GM19025 (cell line): Measurements from ENCODE around the gene UBE2D4.

Experiments
- ATAC-seq: cut with Tn5 transposase; IDR thresholded peaks from one replicate; pipeline ENCODE4 v1.9.1; 2021; ENCODE audit warnings: mild to moderate bottlenecking, low read depth, moderate library complexity; ENCODE audit not compliant: unreplicated experiment

Gene UBE2D4

GRCh38 chr7:43906331-43907010 lies 19.8 kb upstream of the UBE2D4 start, which contains the start of gene URGCP:
URGCP (minus strand) TSS chr7:43906596; CDS start chr7:43906575, 21 bp downstream.
- peak; percentile 78 for ATAC-seq

DNA sequence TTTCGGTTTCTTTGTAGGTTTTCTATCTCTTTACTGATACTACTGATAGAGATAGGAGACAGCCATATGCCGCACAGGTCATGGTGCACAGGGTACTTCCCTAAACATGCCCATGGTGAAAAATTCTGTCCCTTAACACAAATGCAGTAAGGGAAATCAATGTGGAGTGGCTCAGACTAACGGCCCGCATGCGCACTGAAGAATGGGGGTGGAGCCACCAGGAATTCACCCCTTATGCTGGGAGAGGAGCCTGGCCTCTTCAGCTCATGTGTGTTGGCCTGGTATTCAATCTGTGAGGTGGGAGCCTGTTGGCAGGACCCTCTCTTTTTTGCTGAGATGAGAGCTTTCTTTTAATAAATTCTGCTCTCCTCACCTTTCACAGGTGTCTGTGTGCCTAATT lies 11.4 kb upstream of the UBE2D4 start:
- ATAC-seq, result no peak

DNA sequence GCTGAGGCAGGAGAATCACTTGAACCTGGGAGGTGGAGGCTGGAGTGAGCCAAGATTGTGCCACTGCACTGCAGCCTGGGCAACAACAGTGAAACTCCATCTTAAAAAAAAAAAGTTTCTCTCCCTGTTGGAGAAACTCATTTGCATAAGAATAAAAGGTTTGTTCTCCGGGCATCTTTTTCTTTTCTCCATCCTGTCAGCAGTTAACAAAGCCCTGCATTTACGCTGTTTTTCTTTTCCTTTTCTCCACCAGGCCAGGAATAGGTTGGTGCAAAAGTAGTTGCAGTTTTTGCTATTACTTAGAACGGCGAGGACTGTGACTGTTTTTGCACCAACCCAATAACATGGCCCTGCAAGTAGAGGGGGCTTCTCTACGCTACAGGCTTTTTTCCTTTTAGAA lies 10.3 kb upstream of the UBE2D4 start:
- ATAC-seq, result no peak

- ATAC-seq, result no peak
Measured at GRCh38 chr7:43921423-43921822, 4.8 kb upstream of the UBE2D4 start.

DNA sequence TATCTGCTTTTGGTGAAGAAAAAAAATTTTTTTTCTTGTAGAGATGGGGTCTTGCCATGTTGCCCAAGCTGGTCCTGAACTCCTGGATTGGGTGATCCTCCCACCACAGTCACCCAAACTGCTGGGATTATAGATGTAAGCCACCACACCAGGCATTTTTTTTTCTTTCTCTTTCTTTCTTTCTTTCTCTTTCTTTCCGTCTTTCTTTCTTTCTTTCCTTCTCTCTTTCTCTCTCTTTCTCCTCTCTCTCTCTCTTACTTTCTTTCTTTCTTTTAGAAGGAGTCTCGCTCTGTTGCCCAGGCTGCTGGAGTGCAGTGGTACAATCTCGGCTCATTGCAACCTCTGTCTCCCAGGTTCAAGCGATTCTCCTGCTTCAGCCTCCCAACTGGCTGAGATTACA lies 3.5 kb upstream of the UBE2D4 start:
- ATAC-seq, result no peak

- no peak for ATAC-seq
Measured at GRCh38 chr7:43926798-43927123, 525 bp downstream of the UBE2D4 start.

- no peak for ATAC-seq
Measured at GRCh38 chr7:43927810-43928209, 1.6 kb downstream of the UBE2D4 start.

- no peak for ATAC-seq
Measured at GRCh38 chr7:43929529-43930457, 3.6 kb downstream of the UBE2D4 start.

- ATAC-seq, result no peak
Measured at GRCh38 chr7:43931346-43931745, 5.1 kb downstream of the UBE2D4 start.

DNA sequence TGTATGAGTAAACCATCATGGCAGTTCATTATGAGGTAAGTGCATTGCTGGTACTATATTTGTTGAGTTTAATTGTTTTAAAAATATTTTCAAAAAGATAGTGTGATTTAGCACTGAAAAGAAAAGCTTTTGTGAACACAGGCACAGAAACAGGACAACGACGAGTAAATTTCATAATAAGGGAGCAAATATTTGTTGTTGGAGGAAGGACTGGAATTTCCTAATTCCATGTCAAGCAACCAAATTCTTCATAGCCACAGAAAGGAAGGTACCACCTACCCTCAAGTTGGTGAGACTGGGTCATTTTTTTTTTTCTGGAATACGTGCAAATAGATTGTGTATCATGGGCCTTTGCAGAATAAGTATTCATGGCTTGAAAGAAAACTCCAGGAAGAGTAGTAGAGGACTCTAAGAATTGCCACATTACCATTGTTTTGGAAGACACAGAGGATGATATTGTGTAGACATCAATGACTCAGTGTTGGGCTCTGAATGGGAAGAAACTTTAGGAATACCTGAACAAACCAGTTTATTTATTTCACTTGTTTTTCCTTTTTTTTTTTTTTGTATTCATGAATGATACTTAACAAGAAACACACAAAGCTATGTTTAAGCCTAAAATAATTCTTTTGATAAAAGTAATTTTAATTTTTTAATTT lies 7.8 kb downstream of the UBE2D4 start:
- no peak for ATAC-seq

DNA sequence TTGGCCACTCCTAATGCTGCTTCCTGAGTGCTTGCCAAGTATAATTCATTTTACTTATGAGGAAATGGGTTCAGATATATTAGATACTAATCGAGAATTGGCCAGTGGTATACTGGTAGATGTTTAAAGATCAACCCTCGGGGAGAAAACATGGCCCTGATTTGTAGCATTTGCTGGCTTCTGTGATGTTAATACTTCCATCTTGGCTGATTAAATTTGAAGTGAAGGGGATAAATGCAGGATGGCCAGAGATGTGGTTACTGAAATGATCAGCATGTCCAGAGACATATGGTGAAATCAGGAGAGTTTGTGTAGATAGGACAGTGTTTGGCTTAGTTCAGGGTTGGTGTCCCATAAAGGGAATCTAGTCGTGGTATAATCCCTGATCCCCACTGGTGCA lies 11.2 kb downstream of the UBE2D4 start:
- ATAC-seq, result no peak

- ATAC-seq, result no peak
Measured at GRCh38 chr7:43938892-43939482, 12.8 kb downstream of the UBE2D4 start.

DNA sequence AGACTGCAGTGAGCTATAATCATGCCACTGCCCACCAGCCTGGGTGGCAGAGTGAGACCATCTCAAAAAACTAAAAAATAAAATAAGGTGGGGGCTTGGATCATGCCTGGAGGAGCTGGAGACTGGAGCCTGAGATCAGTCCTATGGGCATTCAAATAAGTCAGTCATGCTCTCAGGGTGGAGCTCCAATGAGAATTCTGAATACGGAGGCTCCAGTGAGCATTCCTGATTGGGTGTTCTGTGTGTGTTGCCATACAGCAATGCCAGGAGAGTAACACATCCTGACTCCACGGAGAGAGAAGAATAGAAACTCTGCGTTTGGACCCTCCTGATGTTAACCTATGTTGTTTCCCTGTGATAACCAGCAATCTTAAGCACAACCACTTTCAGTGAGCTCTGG lies 16.0 kb downstream of the UBE2D4 start:
- no peak for ATAC-seq

DNA sequence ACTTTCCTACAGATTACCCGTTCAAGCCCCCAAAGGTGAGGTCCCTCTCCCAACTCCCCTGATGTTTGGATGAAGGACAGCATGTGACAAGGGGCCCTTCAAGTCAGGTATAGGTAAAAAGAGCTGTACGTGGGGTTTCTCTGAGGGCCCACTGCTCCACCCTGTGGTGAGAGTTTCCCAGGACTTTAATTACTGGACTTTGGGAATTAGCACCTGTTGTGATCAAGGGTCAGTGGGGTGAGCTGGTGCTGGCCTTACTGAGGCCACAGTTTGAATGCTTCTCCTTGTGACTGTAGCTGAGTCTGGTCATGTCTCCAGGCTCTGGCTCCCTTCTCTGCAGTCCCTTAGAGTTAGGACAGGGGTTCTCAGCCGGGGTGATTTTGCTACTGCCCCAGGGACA lies 16.8 kb downstream of the UBE2D4 start:
- ATAC-seq, result no peak

- ATAC-seq, result no peak
Measured at GRCh38 chr7:43943417-43944187, 17.4 kb downstream of the UBE2D4 start.

DNA sequence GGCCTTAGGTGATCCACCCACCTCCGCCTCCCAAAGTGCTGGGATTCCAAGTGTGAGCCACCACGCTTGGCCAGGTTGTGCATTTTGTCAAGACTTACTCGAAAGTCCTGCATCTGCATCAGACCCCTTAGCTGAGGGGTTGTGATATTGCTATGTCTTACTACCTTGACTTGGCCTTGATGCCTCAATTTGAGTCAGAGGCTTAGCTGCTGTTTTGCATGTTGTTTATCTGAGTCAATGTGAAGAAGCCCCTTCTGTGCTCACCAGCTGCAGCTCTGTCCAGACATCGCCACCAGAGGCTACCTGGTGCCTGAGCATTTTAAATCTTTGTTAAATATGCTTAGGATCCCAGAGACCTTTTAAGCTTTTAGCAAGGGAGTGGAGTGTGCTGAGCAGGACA lies 18.1 kb downstream of the UBE2D4 start:
- no peak for ATAC-seq

- no peak for ATAC-seq
Measured at GRCh38 chr7:43952028-43952427, 25.8 kb downstream of the UBE2D4 start.

- ATAC-seq, result no peak
Measured at GRCh38 chr7:43953071-43953470, 26.8 kb downstream of the UBE2D4 start.

- ATAC-seq, result no peak
Measured at GRCh38 chr7:43954524-43955228, 28.4 kb downstream of the UBE2D4 start.

GRCh38 chr7:43956027-43956426 lies 29.8 kb downstream of the UBE2D4 start:
- ATAC-seq, result no peak
